ENCODE measurements around the gene KCNT1. TPM values are rescaled to one million over a fixed set of nuclear protein-coding genes. Genes with fewer than 3 reads are reported as not detected.

The KCNT1 gene
- total and polyA plus RNA-seq, 2 donors (not counting 3 experiments of a cell fraction or from before 2014, with no cell fraction given): not detected

GRCh38 chr9:135766251-135766650, 64.3 kb downstream of the KCNT1 start:
- POLR2A ChIA-PET: no interaction called here
- no peaks in the 10 kb centered on the region for H3K27me3 ChIP-seq (ENCODE audit: control insufficient read depth in 2 of 2, insufficient read depth in 2 of 2, low read length in 2 of 2)
- H4K20me1 ChIP-seq (replicated peaks; ENCODE audit: control insufficient read depth, extremely low read depth, insufficient read depth, low read length): no peaks in the 10 kb centered on the region
- no peak overlapping the region for H3K27ac ChIP-seq (ENCODE audit: insufficient read depth, low read depth, low read length)
- dilution Hi-C loops (cut with MboI; ENCODE audit: extremely low pct_ligation_motif_present, low sequenced_read_pairs) (no loop called here), intact Hi-C loops (cut with micrococcal nuclease) (no loop called here)
- H3K4me1 ChIP-seq (ENCODE audit: control insufficient read depth, extremely low read depth, insufficient read depth, low read length): no peaks in the 10 kb centered on the region
- no peak overlapping the region for H3K9ac ChIP-seq (replicated peaks; ENCODE audit: extremely low read depth, insufficient read depth, low read length)
- DNase-seq (ENCODE audit: low read depth, low spot score) (no peak), FAIRE-seq (no peak)
- TF ChIP-seq POLR2A (IDR thresholded peaks at IDR 0.05; ENCODE audit: low read depth, low read length) (no peak), GATA2 (IDR thresholded peaks at IDR 0.05; ENCODE audit: insufficient read depth, insufficient read length, low read depth, low read length) (no peak), CTCF (IDR thresholded peaks at IDR 0.05; ENCODE audit: extremely low read depth in 1 of 2, insufficient read depth in 1 of 2, low read depth in 1 of 2, low read length in 2 of 2) (no peak), EZH2 (IDR thresholded peaks at IDR 0.05; ENCODE audit: borderline replicate concordance, low read depth, low read length, severe bottlenecking) (no peak), JUN (IDR thresholded peaks at IDR 0.05; ENCODE audit: borderline replicate concordance, insufficient read depth, insufficient read length, low read depth) (no peak), POLR2AphosphoS5 (IDR thresholded peaks at IDR 0.05; ENCODE audit: insufficient read depth, low read depth, low read length) (no peak), FOS (IDR thresholded peaks at IDR 0.05; ENCODE audit: borderline replicate concordance, insufficient read depth, low read length) (no peak), MAX (IDR thresholded peaks at IDR 0.05; ENCODE audit: insufficient read depth, insufficient read length) (no peak), MYC (IDR thresholded peaks at IDR 0.05; ENCODE audit: low read depth, low read length) (no peak)
- H3K9me3 ChIP-seq (replicated peaks; ENCODE audit: control insufficient read depth, insufficient read depth, low read length): no peaks in the 10 kb centered on the region
- no peak overlapping the region for H2AFZ ChIP-seq (ENCODE audit: low read depth, low read length)
- no peaks in the 10 kb centered on the region for H3K36me3 ChIP-seq (ENCODE audit: control insufficient read depth in 2 of 2, extremely low read depth in 1 of 2, insufficient read depth in 2 of 2, low read length in 2 of 2)
- CTCF ChIA-PET: no interaction called here
- no peaks in the 10 kb centered on the region for H3K9me1 ChIP-seq (replicated peaks; ENCODE audit: control insufficient read depth, extremely low read depth, insufficient read depth, low read length)
- H3K4me2 ChIP-seq (ENCODE audit: insufficient read depth, low read length): no peak overlapping the region
- BruUV-seq (replicated peaks): no TSS peak
- no peaks in the 10 kb centered on the region for H3K79me2 ChIP-seq (ENCODE audit: control insufficient read depth, insufficient read depth, low read length)
- no peak overlapping the region for H3K4me3 ChIP-seq (replicated peaks in 1 of 3; ENCODE audit: insufficient read depth in 1 of 3, low read depth in 1 of 3, low read length in 3 of 3)
